Adrenal gland (tissue), 12 donors: Measurements from ENCODE around the gene WHRN. TPM values are rescaled to one million over a fixed set of nuclear protein-coding genes. Genes with fewer than 3 reads are reported as not detected.

Experiments used
- DNase-seq, 7 donors: peaks; one replicate each; pipeline ENCODE4 v3.0.0-alpha.2; 2019 to 2020
- H3K27ac ChIP-seq, 5 donors: fragments of 200-600 bp; sonication (generic) in 4 of 5; 1 replicate in 3 of 5; 2 replicates in 2 of 5; pipeline versions ENCODE4 v1.5.1 to v1.8.0; 2016 to 2020; ENCODE audit warnings: mild to moderate bottlenecking in 1 of 5
- H3K27me3 ChIP-seq: fragments of 200-600 bp; 2 replicates; pipeline ENCODE4 v1.8.0; 2021
- H3K36me3 ChIP-seq, 2 donors: fragments of 200-600 bp; replicated peaks in 1 of 2; 1 replicate in 1 of 2; 2 replicates in 1 of 2; pipeline versions ENCODE4 v1.5.1 to v1.8.0; 2018 to 2022
- H3K4me1 ChIP-seq, 2 donors: fragments of 200-600 bp; replicated peaks in 1 of 2; 1 replicate in 1 of 2; 2 replicates in 1 of 2; pipeline versions ENCODE4 v1.5.1 to v1.8.0; 2018 to 2021
- H3K4me3 ChIP-seq, 4 donors: fragments of 200-600 bp; sonication (generic) in 3 of 4; one replicate each; pipeline ENCODE4 v1.5.1; 2016 to 2018
- H3K9me3 ChIP-seq, 3 donors: fragments of 200-600 bp; sonication (generic) in 1 of 3; replicated peaks in 1 of 3; 1 replicate in 2 of 3; 2 replicates in 1 of 3; pipeline versions ENCODE4 v1.5.1 to v1.8.0; 2016 to 2021
- POLR2A ChIP-seq, 2 donors: fragments of 450-650 bp; IDR thresholded peaks; one replicate each; pipeline ENCODE4 v1.6.1; 2017; ENCODE audit warnings: antibody characterized with exemption in 2 of 2, mild to moderate bottlenecking in 2 of 2, moderate library complexity in 1 of 2
- WGBS, 4 donors: extraction: QIAGEN DNeasy Blood & Tissue Kit in 2 of 4; methylation state at CpG; one replicate each; pipeline versions ENCODE4 v1.1.5 to v1.1.7; 2013 to 2017; 5-methylcytosine and 5-hydroxymethylcytosine counted together
- intact Hi-C, 2 donors: fragments of 100-400 bp; cut with DNase I; formaldehyde crosslinking; loops; one replicate each; pipeline versions ENCODE4 v1.14.1 to v1.15.0; 2022 to 2023
- polyA plus RNA-seq, 3 donors: library from polyadenylated mRNA; stranded (reverse); fragments of 200-250 nt in 2 of 3; fragments of 350-450 nt in 1 of 3; fragmentation: Illumina TruSeq in 1 of 3; extraction: RNeasy Lipid Tissue Mini Kit (QIAGEN cat#74804) in 1 of 3; gene quantifications; one replicate each; pipeline ENCODE4 v1.2.3, GENCODE V29; 2013 to 2014
- total RNA-seq, 9 donors: library from RNA; depleted of rRNA in 4 of 9; stranded (reverse); fragments of >200 nt in 4 of 9; fragments of 120-200 nt in 1 of 9; fragmentation: NEBNext Ultra II Directional in 1 of 9; extraction: Animal tissue kit (Norgen Biotek cat#: 25700) in 1 of 9; gene quantifications; one replicate each; pipeline versions ENCODE4 v1.1.0 to v1.2.4, GENCODE V29; 2013 to 2023
- TF ChIP-seq, protein P1 (sequence below), 6 experiments: fragments of 450-650 bp in 4 of 6; fragments of 200-600 bp in 2 of 6; sonication (generic) in 1 of 6; IDR thresholded peaks; 1 replicate in 5 of 6; 2 replicates in 1 of 6; pipeline versions ENCODE4 v1.5.1 to v1.8.0; 2016 to 2021; ENCODE audit warnings: antibody characterized with exemption in 6 of 6, mild to moderate bottlenecking in 2 of 6, moderate library complexity in 1 of 6
- donor health status: healthy with polysubstance abuse.
- donor health status: Bipolar disorder and iron deficiency.
- donor health status: DM: yes; HTN: yes; CAD: no.
- donor health status: DM: no; HTN: no; CAD: no.
- donor health status: DM: no; HTN: no; CAD: no.
- donor health status: DM: yes; HTN: yes; CAD: no.

Gene WHRN
- total and polyA plus RNA-seq, 12 donors = 33.4 to 359 (median 96.4) TPM

DNA sequence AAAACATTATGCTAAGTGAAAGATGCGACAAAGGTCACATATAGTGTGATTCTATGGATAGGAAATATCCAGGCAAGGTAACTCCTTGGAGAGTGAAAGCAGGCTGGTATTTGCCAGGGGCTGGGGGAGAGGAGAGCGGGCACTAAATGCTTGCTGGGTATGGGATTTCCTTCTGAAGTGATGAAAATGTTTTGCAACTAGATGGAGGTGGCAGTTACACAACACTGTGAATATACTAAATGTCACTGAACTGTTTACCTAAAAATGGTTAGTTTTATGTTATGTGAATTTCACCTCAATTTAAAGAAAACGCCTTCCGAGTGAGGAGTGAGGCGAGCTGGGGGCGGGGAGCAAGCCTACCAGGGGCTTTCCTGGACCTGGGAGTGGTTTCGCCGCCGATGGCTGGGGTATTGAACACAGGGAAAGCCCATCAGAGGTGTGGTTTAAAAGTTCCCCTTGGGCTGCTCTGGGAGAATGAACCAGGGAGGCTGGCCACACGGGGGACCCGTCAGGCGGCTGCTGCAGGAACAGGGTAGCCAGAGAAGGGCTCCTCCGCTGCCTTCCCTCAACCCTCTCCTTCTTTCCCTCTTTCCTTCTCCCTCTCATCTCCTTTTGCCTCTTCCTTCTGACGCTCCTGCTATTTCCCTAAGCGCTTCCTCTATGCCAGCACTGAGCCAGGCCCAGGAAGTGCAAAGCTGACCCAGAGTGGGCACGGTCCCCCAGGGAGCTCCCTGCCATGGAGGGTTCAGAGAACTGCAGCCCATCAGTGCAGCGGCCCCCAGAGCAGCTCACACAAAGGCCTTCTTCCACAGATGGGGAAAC lies 122.4 kb downstream of the WHRN start:
- Histone ChIP-seq H3K27me3 (no peaks in the 10 kb centered on the region), H3K9me3 (no peaks in the 10 kb centered on the region), H3K4me3 (peak overlapping the region in 1 of 4 donors; percentile 10), H3K36me3 (peaks cover 0 to 25% of the 10 kb centered on the region in 2 donors), H3K4me1 (peaks cover 19 to 50% of the 10 kb centered on the region in 2 donors), H3K27ac (peak overlapping the region in 3 of 5 donors; percentile 48 to 87 (median 69))
- intact Hi-C loops = no loop called here
- no peak for DNase-seq
- WGBS, 4 donors = 58 to 67% (median 63%) methylated on average over 16 to 17 of the region's 17 CpGs
- TF ChIP-seq, protein P1, sequence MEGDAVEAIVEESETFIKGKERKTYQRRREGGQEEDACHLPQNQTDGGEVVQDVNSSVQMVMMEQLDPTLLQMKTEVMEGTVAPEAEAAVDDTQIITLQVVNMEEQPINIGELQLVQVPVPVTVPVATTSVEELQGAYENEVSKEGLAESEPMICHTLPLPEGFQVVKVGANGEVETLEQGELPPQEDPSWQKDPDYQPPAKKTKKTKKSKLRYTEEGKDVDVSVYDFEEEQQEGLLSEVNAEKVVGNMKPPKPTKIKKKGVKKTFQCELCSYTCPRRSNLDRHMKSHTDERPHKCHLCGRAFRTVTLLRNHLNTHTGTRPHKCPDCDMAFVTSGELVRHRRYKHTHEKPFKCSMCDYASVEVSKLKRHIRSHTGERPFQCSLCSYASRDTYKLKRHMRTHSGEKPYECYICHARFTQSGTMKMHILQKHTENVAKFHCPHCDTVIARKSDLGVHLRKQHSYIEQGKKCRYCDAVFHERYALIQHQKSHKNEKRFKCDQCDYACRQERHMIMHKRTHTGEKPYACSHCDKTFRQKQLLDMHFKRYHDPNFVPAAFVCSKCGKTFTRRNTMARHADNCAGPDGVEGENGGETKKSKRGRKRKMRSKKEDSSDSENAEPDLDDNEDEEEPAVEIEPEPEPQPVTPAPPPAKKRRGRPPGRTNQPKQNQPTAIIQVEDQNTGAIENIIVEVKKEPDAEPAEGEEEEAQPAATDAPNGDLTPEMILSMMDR (IDR thresholded peaks at IDR 0.05) = peak in 1 of 6 experiments; percentile 13
- TF ChIP-seq POLR2A (IDR thresholded peaks at IDR 0.05) = no peak

DNA sequence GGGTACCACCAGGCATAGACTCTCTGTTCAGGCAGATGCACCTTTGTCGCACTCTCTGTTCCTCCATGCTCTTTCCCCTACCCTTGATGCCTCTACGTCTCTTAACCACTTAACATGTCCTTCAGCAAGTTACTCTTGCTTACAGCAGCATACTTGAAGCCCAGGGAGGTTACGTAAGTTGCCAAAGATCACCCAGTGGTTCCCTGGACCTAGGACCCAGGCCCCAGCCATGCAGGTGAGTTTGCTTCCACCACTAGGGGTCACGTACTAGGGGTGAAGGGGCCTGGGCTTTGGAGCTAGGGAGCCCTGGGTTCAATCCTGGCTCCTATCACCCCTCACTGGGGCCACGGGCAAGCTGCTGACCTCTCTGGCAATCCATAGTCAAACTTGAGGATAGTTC lies 126.4 kb downstream of the WHRN start:
- peaks cover 0 to 41% of the 10 kb centered on the region in 2 donors for H3K36me3 ChIP-seq
- TF ChIP-seq, protein P1 (IDR thresholded peaks at IDR 0.05) = no peak
- no peak for TF ChIP-seq POLR2A (IDR thresholded peaks at IDR 0.05)
- H3K27me3 ChIP-seq = no peaks in the 10 kb centered on the region
- no peak overlapping the region for H3K4me3 ChIP-seq
- DNase-seq = no peak
- H3K9me3 ChIP-seq = no peaks in the 10 kb centered on the region
- H3K27ac ChIP-seq = no peak overlapping the region
- peaks cover 11 to 16% of the 10 kb centered on the region in 2 donors for H3K4me1 ChIP-seq
- 96 to 100% (median 97%) methylated on average over 4 to 5 of the region's 5 CpGs for WGBS, 4 donors
- intact Hi-C loops = no loop called here

DNA sequence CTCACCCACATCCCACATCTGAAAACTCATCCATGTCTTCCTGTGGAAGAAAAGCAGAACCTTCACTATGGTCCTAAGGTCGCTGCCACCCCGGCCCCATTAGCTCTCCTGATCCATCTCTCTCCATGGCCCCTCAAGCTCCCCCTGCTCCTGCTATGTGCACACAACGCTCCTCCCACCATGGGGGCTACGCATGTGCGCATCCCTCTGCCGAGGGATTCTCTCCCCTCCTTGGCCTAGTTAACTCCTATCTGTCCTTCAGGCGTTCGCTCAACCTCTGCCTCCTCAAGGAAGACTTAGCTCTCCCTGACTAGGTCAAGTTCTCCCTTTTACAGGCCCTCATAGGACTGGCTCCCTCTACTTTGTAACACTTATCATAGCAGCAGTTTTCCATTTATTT lies 127.3 kb downstream of the WHRN start:
- Histone ChIP-seq H3K4me1 (peaks cover 2 to 7% of the 10 kb centered on the region in 2 donors), H3K36me3 (peaks cover 0 to 43% of the 10 kb centered on the region in 2 donors), H3K4me3 (no peak overlapping the region), H3K9me3 (no peaks in the 10 kb centered on the region), H3K27ac (no peak overlapping the region), H3K27me3 (no peaks in the 10 kb centered on the region)
- intact Hi-C loops = no loop called here
- 89 to 97% (median 96%) methylated on average over 8 of the region's 8 CpGs for WGBS, 4 donors
- TF ChIP-seq, protein P1 (IDR thresholded peaks at IDR 0.05) = no peak
- TF ChIP-seq POLR2A (IDR thresholded peaks at IDR 0.05) = no peak
- DNase-seq = no peak

DNA sequence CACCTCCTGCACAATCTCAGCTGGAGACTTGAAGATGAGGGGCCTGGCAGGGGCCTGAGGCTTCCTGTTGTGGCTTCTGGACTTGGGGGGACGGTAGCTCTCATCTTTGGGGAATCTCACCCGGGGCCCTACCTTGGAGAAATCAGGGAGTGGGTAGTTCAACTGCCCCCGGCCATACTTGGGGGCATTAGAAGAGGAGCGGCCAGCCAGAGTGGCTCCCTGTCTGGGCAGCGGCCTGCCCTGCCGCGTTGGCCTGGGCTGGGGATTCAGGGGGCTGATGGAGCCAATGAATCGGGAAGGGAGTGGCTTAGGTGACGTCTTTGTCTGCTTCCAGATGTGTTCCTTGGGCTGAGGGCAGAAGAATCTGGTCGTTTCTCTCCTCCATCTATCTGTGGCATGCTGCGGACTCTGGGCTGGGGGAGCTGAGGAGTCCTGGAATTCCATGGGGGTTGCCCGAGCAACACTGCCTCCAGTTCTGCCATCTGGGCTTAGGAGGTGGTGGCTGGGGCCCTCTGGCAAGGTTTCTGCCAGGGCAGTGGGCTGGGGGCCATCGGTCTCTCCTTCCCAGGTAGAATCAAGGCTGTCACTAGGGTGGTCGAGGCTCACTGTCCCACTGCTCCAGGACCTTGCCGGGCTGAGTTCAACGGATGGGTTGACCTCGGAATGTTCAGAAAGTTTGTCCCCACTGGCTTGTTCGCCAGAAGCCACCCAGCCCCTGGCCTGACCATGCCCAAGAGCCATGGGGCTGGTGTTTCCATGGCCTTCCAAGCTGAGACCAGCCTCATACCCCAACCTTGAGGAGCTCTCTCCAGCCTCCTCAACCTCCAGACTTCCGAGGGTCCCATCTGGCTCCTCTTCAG lies 128.5 kb downstream of the WHRN start:
- DNase-seq = no peak
- no peak overlapping the region for H3K27ac ChIP-seq

More for the DNA sequence above, 128.5 kb downstream of the WHRN start:
- WGBS, 4 donors = 91 to 95% (median 93%) methylated on average over 4 to 19 of the region's 19 CpGs
- H3K4me1 ChIP-seq = peaks cover 0 to 11% of the 10 kb centered on the region in 2 donors
- intact Hi-C loops = no loop called here
- no peaks in the 10 kb centered on the region for H3K27me3 ChIP-seq
- H3K4me3 ChIP-seq = no peak overlapping the region
- peaks cover 0 to 43% of the 10 kb centered on the region in 2 donors for H3K36me3 ChIP-seq
- TF ChIP-seq, protein P1 (IDR thresholded peaks at IDR 0.05) = no peak
- no peak for TF ChIP-seq POLR2A (IDR thresholded peaks at IDR 0.05)
- no peaks in the 10 kb centered on the region for H3K9me3 ChIP-seq
